CD4-positive, CD25-positive, alpha-beta regulatory T cell (primary cell): ENCODE data around the gene MAML1. TPM values are rescaled to one million over a fixed set of nuclear protein-coding genes. Genes with fewer than 3 reads are reported as not detected.

Experiments used
- ATAC-seq, 2 donors: fragments of 150-1000 bp; cut with Tn5 transposase; one replicate each; pipeline ENCODE4 v1.10.0; 2021; ENCODE audit warnings: low read depth in 2 of 2, moderate number of reproducible peaks in 2 of 2, moderate library complexity in 1 of 2
- DNase-seq, 3 donors: peaks; one replicate each; pipeline versions ENCODE4 v3.0.0 to v3.0.0-alpha.2; 2012 to 2022; ENCODE audit warnings: mixed read lengths in 1 of 3
- H3K27ac ChIP-seq: one replicate; pipeline ENCODE4 v1.7.0; 2013; ENCODE audit warnings: mild to moderate bottlenecking, low read length; ENCODE audit not compliant: insufficient read depth, poor library complexity, severe bottlenecking
- H3K27me3 ChIP-seq: one replicate; pipeline ENCODE4 v1.7.0; 2013; ENCODE audit warnings: low read length; ENCODE audit not compliant: control insufficient read depth, insufficient read depth
- H3K36me3 ChIP-seq: one replicate; pipeline ENCODE4 v1.7.0; 2013; ENCODE audit warnings: mild to moderate bottlenecking, low read length, moderate library complexity; ENCODE audit not compliant: control insufficient read depth, insufficient read depth
- H3K4me1 ChIP-seq: 2 replicates; pipeline ENCODE4 v1.7.0; 2013; ENCODE audit warnings: mild to moderate bottlenecking, low read length; ENCODE audit not compliant: insufficient read depth, control insufficient read depth, poor library complexity, severe bottlenecking
- H3K4me3 ChIP-seq: one replicate; pipeline ENCODE4 v1.7.0; 2013; ENCODE audit warnings: low read depth, mild to moderate bottlenecking, low read length, moderate library complexity
- H3K9me3 ChIP-seq, 2 experiments: 1 replicate in 1 of 2; 2 replicates in 1 of 2; pipeline ENCODE4 v1.7.0; 2013; ENCODE audit warnings: low read length in 2 of 2, mild to moderate bottlenecking in 1 of 2, moderate library complexity in 1 of 2; ENCODE audit not compliant: control insufficient read depth in 2 of 2
- H3K27ac Mint-ChIP-seq, 3 donors: one replicate each; pipeline ENCODE4 v1.8.0; 2020 to 2022; ENCODE audit warnings: mild to moderate bottlenecking in 3 of 3, mixed read lengths in 3 of 3, moderate library complexity in 2 of 3
- H3K27me3 Mint-ChIP-seq: one replicate; pipeline ENCODE4 v1.8.0; 2022; ENCODE audit warnings: mild to moderate bottlenecking, mixed read lengths
- H3K36me3 Mint-ChIP-seq: one replicate; pipeline ENCODE4 v1.8.0; 2020; ENCODE audit warnings: mixed read lengths
- H3K4me1 Mint-ChIP-seq, 4 donors: one replicate each; pipeline ENCODE4 v1.8.0; 2020 to 2022; ENCODE audit warnings: mixed read lengths in 4 of 4, mild to moderate bottlenecking in 1 of 4
- H3K4me3 Mint-ChIP-seq, 4 donors: one replicate each; pipeline ENCODE4 v1.8.0; 2020 to 2022; ENCODE audit warnings: mild to moderate bottlenecking in 4 of 4, mixed read lengths in 4 of 4, moderate library complexity in 3 of 4
- H3K9me3 Mint-ChIP-seq, 7 donors: one replicate each; pipeline ENCODE4 v1.8.0; 2020 to 2022; ENCODE audit warnings: mixed read lengths in 7 of 7, mild to moderate bottlenecking in 3 of 7, moderate library complexity in 2 of 7
- polyA plus RNA-seq, 4 donors: library from polyadenylated mRNA; unstranded; fragments of 300-500 nt; fragmentation: Illumina TruSeq; gene quantifications; one replicate each; pipeline ENCODE4 v1.2.3, GENCODE V29; 2021
- total RNA-seq: library from RNA; stranded (reverse); gene quantifications from one replicate; pipeline ENCODE4 v1.2.3, GENCODE V29; 2022

Gene MAML1
- total and polyA plus RNA-seq, 5 donors from 2014 or later, result 2.8 to 39.5 (median 4.2) TPM

- DNase-seq (peak; percentile 55 to 77 (median 67)), ATAC-seq (peak; percentile 67 to 77)
- Histone ChIP-seq H3K4me3 (no peak overlapping the region), H3K27me3 (no peaks in the 10 kb centered on the region), H3K36me3 (peaks cover 11% of the 10 kb centered on the region), H3K4me1 (peaks cover 30% of the 10 kb centered on the region), H3K27ac (peak overlapping the region; percentile 51), H3K9me3 (no peaks in the 10 kb centered on the region)
- Mint-ChIP-seq H3K4me3 (peak overlapping the region; percentile 64 to 82 (median 74)), H3K27me3 (no peaks in the 10 kb centered on the region), H3K9me3 (peaks cover 0 to 1% (median 0%) of the 10 kb centered on the region in 7 donors), H3K4me1 (peaks cover 0 to 38% (median 13%) of the 10 kb centered on the region in 4 donors), H3K27ac (peak overlapping the region in 2 of 3 donors; percentile 62 to 78), H3K36me3 (peaks cover 18% of the 10 kb centered on the region)
Observed at GRCh38 chr5:179795863-179796833, 63.5 kb downstream of the MAML1 start.

- Mint-ChIP-seq H3K9me3 (peaks cover 0 to 1% (median 0%) of the 10 kb centered on the region in 7 donors), H3K27me3 (no peaks in the 10 kb centered on the region), H3K4me3 (peak overlapping the region; percentile 62 to 82 (median 74)), H3K27ac (peak overlapping the region in 2 of 3 donors; percentile 62 to 78), H3K36me3 (peaks cover 21% of the 10 kb centered on the region), H3K4me1 (peaks cover 0 to 42% (median 18%) of the 10 kb centered on the region in 4 donors)
- no peak for ATAC-seq
- H3K36me3 ChIP-seq, result peaks cover 11% of the 10 kb centered on the region
- H3K4me3 ChIP-seq, result no peak overlapping the region
- peak overlapping the region; percentile 51 for H3K27ac ChIP-seq
- DNase-seq, result no peak
- peaks cover 30% of the 10 kb centered on the region for H3K4me1 ChIP-seq
- no peaks in the 10 kb centered on the region for H3K9me3 ChIP-seq
- no peaks in the 10 kb centered on the region for H3K27me3 ChIP-seq
Observed at GRCh38 chr5:179796877-179797608, 64.4 kb downstream of the MAML1 start.

DNA sequence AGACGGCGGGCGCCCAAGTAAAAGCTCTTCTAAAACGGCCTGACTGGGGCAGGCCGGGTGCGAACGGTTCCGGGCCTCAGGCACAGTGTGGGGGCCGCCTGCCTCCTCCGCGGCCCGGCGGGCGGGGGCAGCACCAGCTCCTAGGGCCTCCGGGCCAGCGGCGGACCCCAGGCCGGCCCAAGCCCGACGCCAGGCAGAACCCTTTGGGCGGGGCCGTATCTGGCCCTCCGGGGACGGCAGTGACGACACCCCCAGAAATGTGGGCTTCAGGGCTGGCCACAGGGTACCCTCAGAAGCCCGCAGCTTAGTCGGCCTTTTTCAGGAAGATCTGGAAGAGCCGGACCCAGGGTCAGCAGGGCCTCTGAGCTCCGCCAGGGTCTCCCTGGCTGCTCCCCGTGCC is 65.1 kb downstream of the MAML1 start:
- Mint-ChIP-seq H3K4me1 (peaks cover 0 to 42% (median 18%) of the 10 kb centered on the region in 4 donors), H3K27ac (no peak overlapping the region), H3K27me3 (no peaks in the 10 kb centered on the region), H3K36me3 (peaks cover 21% of the 10 kb centered on the region), H3K4me3 (peak overlapping the region in 3 of 4 donors; percentile 21 to 78 (median 69)), H3K9me3 (peaks cover 0 to 1% (median 0%) of the 10 kb centered on the region in 7 donors)
- Histone ChIP-seq H3K27me3 (no peaks in the 10 kb centered on the region), H3K4me1 (peaks cover 30% of the 10 kb centered on the region), H3K9me3 (no peaks in the 10 kb centered on the region), H3K4me3 (no peak overlapping the region), H3K36me3 (peaks cover 11% of the 10 kb centered on the region), H3K27ac (no peak overlapping the region)
- DNase-seq (no peak), ATAC-seq (no peak)

- ATAC-seq (no peak), DNase-seq (no peak)
- Mint-ChIP-seq H3K27me3 (no peaks in the 10 kb centered on the region), H3K27ac (no peak overlapping the region), H3K4me3 (no peak overlapping the region), H3K9me3 (peaks cover 0 to 1% (median 0%) of the 10 kb centered on the region in 7 donors), H3K4me1 (peaks cover 0 to 41% (median 17%) of the 10 kb centered on the region in 4 donors), H3K36me3 (peaks cover 21% of the 10 kb centered on the region)
- Histone ChIP-seq H3K36me3 (peaks cover 11% of the 10 kb centered on the region), H3K27ac (no peak overlapping the region), H3K4me3 (no peak overlapping the region), H3K9me3 (no peaks in the 10 kb centered on the region), H3K4me1 (peaks cover 34% of the 10 kb centered on the region), H3K27me3 (no peaks in the 10 kb centered on the region)
Observed at GRCh38 chr5:179798144-179798770, 65.6 kb downstream of the MAML1 start.

GRCh38 chr5:179798771-179799643 is 66.4 kb downstream of the MAML1 start:
- Histone ChIP-seq H3K36me3 (peaks cover 11% of the 10 kb centered on the region), H3K4me1 (peaks cover 34% of the 10 kb centered on the region), H3K27ac (no peak overlapping the region), H3K27me3 (no peaks in the 10 kb centered on the region), H3K9me3 (no peaks in the 10 kb centered on the region), H3K4me3 (no peak overlapping the region)
- peaks cover 0 to 40% (median 13%) of the 10 kb centered on the region in 4 donors for H3K4me1 Mint-ChIP-seq
- no peak overlapping the region for H3K27ac Mint-ChIP-seq
- H3K27me3 Mint-ChIP-seq, result no peaks in the 10 kb centered on the region
- H3K9me3 Mint-ChIP-seq, result peaks cover 0 to 1% (median 0%) of the 10 kb centered on the region in 7 donors
- H3K4me3 Mint-ChIP-seq, result peak overlapping the region in 1 of 4 donors; percentile 82
- no peak for DNase-seq
- ATAC-seq, result no peak
- peaks cover 21% of the 10 kb centered on the region for H3K36me3 Mint-ChIP-seq

GRCh38 chr5:179799644-179799973 is 67.0 kb downstream of the MAML1 start:
- peak overlapping the region in 1 of 4 donors; percentile 82 for H3K4me3 Mint-ChIP-seq

More at GRCh38 chr5:179799644-179799973, 67.0 kb downstream of the MAML1 start:
- Histone ChIP-seq H3K9me3 (no peaks in the 10 kb centered on the region), H3K4me1 (peaks cover 34% of the 10 kb centered on the region), H3K27me3 (no peaks in the 10 kb centered on the region), H3K4me3 (no peak overlapping the region), H3K36me3 (peaks cover 11% of the 10 kb centered on the region), H3K27ac (no peak overlapping the region)
- H3K9me3 Mint-ChIP-seq, result peaks cover 0 to 3% (median 0%) of the 10 kb centered on the region in 7 donors
- peak overlapping the region in 2 of 3 donors; percentile 26 to 69 for H3K27ac Mint-ChIP-seq
- H3K36me3 Mint-ChIP-seq, result peaks cover 21% of the 10 kb centered on the region
- peaks cover 0 to 40% (median 18%) of the 10 kb centered on the region in 4 donors for H3K4me1 Mint-ChIP-seq
- no peak for DNase-seq
- no peaks in the 10 kb centered on the region for H3K27me3 Mint-ChIP-seq
- no peak for ATAC-seq
